GM12891 (cell line): ENCODE results near the gene BRMS1.

Source experiments
- PAX5 ChIP-seq: IDR thresholded peaks from 2 replicates; pipeline ENCODE4 v1.6.1; 2011; ENCODE audit warnings: low read length, moderate library complexity, mild to moderate bottlenecking; ENCODE audit not compliant: insufficient read depth, severe bottlenecking
- POLR2A ChIP-seq: IDR thresholded peaks from 2 replicates; pipeline ENCODE4 v1.6.1; 2011; ENCODE audit warnings: low read depth, low read length, control low read depth
- POLR2AphosphoS5 ChIP-seq: IDR thresholded peaks from 2 replicates; pipeline ENCODE4 v1.6.1; 2011; ENCODE audit warnings: low read depth, low read length, control low read depth
- POU2F2 ChIP-seq: IDR thresholded peaks from 2 replicates; pipeline ENCODE4 v1.6.1; 2011; ENCODE audit warnings: low read depth, mild to moderate bottlenecking, control low read depth, low read length, moderate library complexity
- SPI1 ChIP-seq: IDR thresholded peaks from 2 replicates; pipeline ENCODE4 v1.6.1; 2011; ENCODE audit warnings: low read depth, low read length, control low read depth
- TAF1 ChIP-seq: IDR thresholded peaks from 2 replicates; pipeline ENCODE4 v1.6.1; 2011; ENCODE audit warnings: low read depth, low read length, control low read depth

GRCh38 chr11:66287889-66288670 lies 56.8 kb downstream of the BRMS1 start:
- TF ChIP-seq POLR2AphosphoS5 = no peak
- 0 out of 2 replicates have a peak, but pooled peaks have one; percentile 18 for TF ChIP-seq POLR2A
- TF ChIP-seq TAF1 = no peak
- TF ChIP-seq POU2F2 = no peak
- no peak for TF ChIP-seq PAX5
- no peak for TF ChIP-seq SPI1
